ENCODE data around the gene STK33. TPM values are rescaled to one million over a fixed set of nuclear protein-coding genes. Genes with fewer than 3 reads are reported as not detected.

Gene STK33
- total RNA-seq = 2.8 and 3.9 TPM in 2 replicates

DNA sequence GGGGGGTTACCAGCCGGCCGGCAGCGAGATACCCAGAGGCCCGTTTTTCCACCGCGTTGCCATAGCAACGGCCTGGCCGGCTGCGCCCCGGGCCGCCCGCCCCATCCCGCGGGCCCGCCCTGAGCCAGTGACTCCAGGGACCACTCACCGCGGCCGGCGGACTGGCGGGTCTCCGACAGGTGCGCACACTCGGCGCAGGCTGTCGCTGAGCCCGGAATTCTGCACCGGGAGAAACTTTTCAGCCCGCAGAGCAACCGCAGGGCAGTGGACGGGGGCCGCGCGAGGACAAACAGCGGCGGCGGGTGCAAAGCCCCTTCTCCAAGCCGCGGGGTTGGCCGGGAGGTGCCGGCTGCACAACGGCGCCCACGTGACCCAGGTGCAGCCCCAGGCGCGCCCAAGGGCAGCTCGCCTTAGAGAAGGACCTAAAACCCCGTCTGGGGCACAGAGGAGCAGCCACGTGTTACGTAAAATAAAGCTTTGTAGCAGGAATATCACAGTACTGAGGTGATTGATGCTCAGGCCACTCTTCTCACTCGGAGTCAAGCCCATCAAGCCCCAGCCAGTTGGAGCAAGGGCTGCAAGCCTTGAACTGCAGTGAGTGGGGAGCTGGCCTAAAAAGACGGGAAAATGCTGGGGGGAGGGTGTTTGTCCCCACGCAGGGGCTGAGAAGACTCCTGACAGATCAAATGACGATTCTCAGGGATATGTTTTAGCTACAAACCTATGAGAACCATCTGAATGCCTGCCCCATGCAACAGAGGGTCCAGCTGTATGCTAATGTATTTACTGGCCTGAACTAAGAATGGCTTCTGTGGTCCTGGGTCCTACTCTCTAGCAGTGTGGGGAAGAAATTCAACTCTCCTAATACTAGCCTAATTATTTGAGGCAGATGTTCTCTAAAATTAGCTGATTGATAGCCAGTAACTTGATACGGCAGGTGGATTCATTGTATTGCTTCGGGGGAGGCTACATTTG is at the start of gene STK33:
TSS of gene STK33 (minus strand) at position 294 of the 975 bp plus-strand sequence. CDS start 119,323 bp downstream, outside the sequence.

Other genes starting within 250 kb of the STK33 start
- 2.5 and 5.8 TPM in 2 replicates for gene TRIM66, start 88.4 kb upstream of the STK33 start, total RNA-seq
- 1,623 and 1,999 TPM in 2 replicates for gene RPL27A, start 88.6 kb upstream of the STK33 start, total RNA-seq